Measurements from ENCODE around the gene PGM2. TPM values are rescaled to one million over a fixed set of nuclear protein-coding genes. Genes with fewer than 3 reads are reported as not detected.
A peak's percentile ranks its signal among the peaks of the same experiment; 100 is the strongest.

PGM2 gene
- total and polyA plus RNA-seq, 2 experiments from 2014 or later: 20.6 to 50.9 TPM

GRCh38 chr4:37868238-37868637 lies 41.8 kb downstream of the PGM2 start:
- no peaks in the 10 kb centered on the region for H3K27me3 ChIP-seq
- no peaks in the 10 kb centered on the region for H3K9me3 ChIP-seq (ENCODE audit: low read depth)
- TF ChIP-seq CTCF (IDR thresholded peaks at IDR 0.05; ENCODE audit: low read depth, low read length): no peak
- no peaks in the 10 kb centered on the region for H3K36me3 ChIP-seq
- DNase-seq (ENCODE audit: low read depth in 1 of 2, low spot score in 1 of 2): no peak
- no peak overlapping the region for H3K4me3 ChIP-seq
- H3K4me1 ChIP-seq (ENCODE audit: low read depth): peaks cover 9% of the 10 kb centered on the region
- no peak overlapping the region for H3K27ac ChIP-seq

GRCh38 chr4:37872310-37872988 lies 46.0 kb downstream of the PGM2 start:
- DNase-seq (ENCODE audit: low read depth in 1 of 2, low spot score in 1 of 2): no peak
- Histone ChIP-seq H3K4me1 (ENCODE audit: low read depth) (no peaks in the 10 kb centered on the region), H3K27me3 (no peaks in the 10 kb centered on the region), H3K4me3 (no peak overlapping the region), H3K27ac (no peak overlapping the region), H3K9me3 (ENCODE audit: low read depth) (no peaks in the 10 kb centered on the region), H3K36me3 (no peaks in the 10 kb centered on the region)
- no peak for TF ChIP-seq CTCF (IDR thresholded peaks at IDR 0.05; ENCODE audit: low read depth, low read length)

- no peaks in the 10 kb centered on the region for H3K4me1 ChIP-seq (ENCODE audit: low read depth)
- DNase-seq (ENCODE audit: low read depth in 1 of 2, low spot score in 1 of 2): peak in 1 of 2 donors; percentile 82
- no peak overlapping the region for H3K4me3 ChIP-seq
- no peaks in the 10 kb centered on the region for H3K36me3 ChIP-seq
- no peaks in the 10 kb centered on the region for H3K9me3 ChIP-seq (ENCODE audit: low read depth)
- H3K27me3 ChIP-seq: no peaks in the 10 kb centered on the region
- no peak overlapping the region for H3K27ac ChIP-seq
- no peak for TF ChIP-seq CTCF (IDR thresholded peaks at IDR 0.05; ENCODE audit: low read depth, low read length)
Measured at GRCh38 chr4:37873386-37873785, 46.9 kb downstream of the PGM2 start.

GRCh38 chr4:37876156-37876555 lies 49.7 kb downstream of the PGM2 start:
- H3K4me3 ChIP-seq: no peak overlapping the region
- no peak for TF ChIP-seq CTCF (IDR thresholded peaks at IDR 0.05; ENCODE audit: low read depth, low read length)

GRCh38 chr4:37879365-37879764 lies 52.9 kb downstream of the PGM2 start:
- no peaks in the 10 kb centered on the region for H3K27me3 ChIP-seq
- no peak for DNase-seq (ENCODE audit: low read depth in 1 of 2, low spot score in 1 of 2)
- H3K4me1 ChIP-seq (ENCODE audit: low read depth): no peaks in the 10 kb centered on the region
- TF ChIP-seq CTCF (IDR thresholded peaks at IDR 0.05; ENCODE audit: low read depth, low read length): no peak
- no peak overlapping the region for H3K27ac ChIP-seq
- no peaks in the 10 kb centered on the region for H3K9me3 ChIP-seq (ENCODE audit: low read depth)
- no peak overlapping the region for H3K4me3 ChIP-seq
- no peaks in the 10 kb centered on the region for H3K36me3 ChIP-seq

More at GRCh38 chr4:37876156-37876555, 49.7 kb downstream of the PGM2 start:
- H3K27me3 ChIP-seq: no peaks in the 10 kb centered on the region
- H3K4me1 ChIP-seq (ENCODE audit: low read depth): no peaks in the 10 kb centered on the region
- peak in 1 of 2 donors; percentile 10 for DNase-seq (ENCODE audit: low read depth in 1 of 2, low spot score in 1 of 2)
- no peak overlapping the region for H3K27ac ChIP-seq
- no peaks in the 10 kb centered on the region for H3K36me3 ChIP-seq
- no peaks in the 10 kb centered on the region for H3K9me3 ChIP-seq (ENCODE audit: low read depth)

Data from cardiac muscle cell (in vitro differentiated cells and primary cell).